Liver (tissue), 9 donors: ENCODE data around the gene RIIAD1. TPM values are rescaled to one million over a fixed set of nuclear protein-coding genes. Genes with fewer than 3 reads are reported as not detected.
A peak's percentile ranks its signal among the peaks of the same experiment; 100 is the strongest.
"Not testable (repeated sequence)": the region's sequence is repeated elsewhere in the genome, so short reads cannot be mapped to it uniquely, and the experiment has no call there.

Experiments used
- DNase-seq: peaks from one replicate; pipeline ENCODE4 v3.0.0-alpha.2; 2017; ENCODE audit warnings: low spot score
- H3K27ac ChIP-seq, 2 donors: one replicate each; pipeline ENCODE4 v1.7.0; 2013; ENCODE audit warnings: inconsistent platforms in 2 of 2, low read length in 2 of 2, control low read depth in 1 of 2, low read depth in 1 of 2, mild to moderate bottlenecking in 1 of 2
- H3K27me3 ChIP-seq, 4 donors: one replicate each; pipeline versions ENCODE4 v1.6.1 to v1.7.0; 2013; ENCODE audit warnings: low read length in 3 of 4, inconsistent platforms in 1 of 4, mild to moderate bottlenecking in 1 of 4, moderate library complexity in 1 of 4; ENCODE audit not compliant: control insufficient read depth in 4 of 4, insufficient read depth in 4 of 4
- H3K36me3 ChIP-seq, 4 donors: one replicate each; pipeline versions ENCODE4 v1.6.1 to v1.7.0; 2013; ENCODE audit warnings: low read length in 3 of 4, mild to moderate bottlenecking in 3 of 4, low read depth in 1 of 4, moderate library complexity in 1 of 4; ENCODE audit not compliant: control insufficient read depth in 4 of 4, insufficient read depth in 3 of 4
- H3K4me1 ChIP-seq, 4 donors: one replicate each; pipeline versions ENCODE4 v1.6.1 to v1.7.0; 2013; ENCODE audit warnings: low read length in 3 of 4, mild to moderate bottlenecking in 3 of 4, moderate library complexity in 1 of 4; ENCODE audit not compliant: control insufficient read depth in 4 of 4, insufficient read depth in 4 of 4
- H3K4me3 ChIP-seq, 3 donors: one replicate each; pipeline versions ENCODE4 v1.6.1 to v1.7.0; 2013; ENCODE audit warnings: low read length in 3 of 3, control low read depth in 1 of 3, low read depth in 1 of 3, mild to moderate bottlenecking in 1 of 3
- H3K9ac ChIP-seq, 2 donors: one replicate each; pipeline ENCODE4 v1.7.0; 2013; ENCODE audit warnings: low read length in 2 of 2, mild to moderate bottlenecking in 2 of 2, moderate library complexity in 2 of 2, control low read depth in 1 of 2, low read depth in 1 of 2
- H3K9me3 ChIP-seq, 4 donors: one replicate each; pipeline versions ENCODE4 v1.6.1 to v1.7.0; 2013; ENCODE audit warnings: low read length in 3 of 4; ENCODE audit not compliant: control insufficient read depth in 4 of 4
- EGR1 ChIP-seq, 2 donors: IDR thresholded peaks; 2 replicates each; pipeline ENCODE4 v1.6.1; 2016 to 2018; ENCODE audit warnings: antibody characterized with exemption in 2 of 2, low read depth in 2 of 2
- FOXA1 ChIP-seq: IDR thresholded peaks from 2 replicates; pipeline ENCODE4 v1.6.1; 2016; ENCODE audit warnings: antibody characterized with exemption
- FOXA2 ChIP-seq: IDR thresholded peaks from 2 replicates; pipeline ENCODE4 v1.6.1; 2016; ENCODE audit warnings: antibody characterized with exemption
- GABPA ChIP-seq, 2 donors: IDR thresholded peaks in 1 of 2; conservative IDR thresholded peaks in 1 of 2; 2 replicates each; pipeline ENCODE4 v1.6.1; 2016; ENCODE audit warnings: antibody characterized with exemption in 2 of 2, mild to moderate bottlenecking in 1 of 2, moderate library complexity in 1 of 2
- HNF4A ChIP-seq, 2 donors: conservative IDR thresholded peaks; 2 replicates each; pipeline ENCODE4 v1.6.1; 2016; ENCODE audit warnings: antibody characterized with exemption in 2 of 2, mild to moderate bottlenecking in 2 of 2
- HNF4G ChIP-seq: IDR thresholded peaks from 2 replicates; pipeline ENCODE4 v1.6.1; 2016; ENCODE audit warnings: antibody characterized with exemption
- RAD21 ChIP-seq, 2 donors: IDR thresholded peaks; 2 replicates each; pipeline ENCODE4 v1.6.1; 2016; ENCODE audit warnings: antibody characterized with exemption in 2 of 2, mild to moderate bottlenecking in 2 of 2
- RXRA ChIP-seq, 2 donors: IDR thresholded peaks; 2 replicates each; pipeline ENCODE4 v1.6.1; 2017 to 2018; ENCODE audit warnings: antibody characterized with exemption in 2 of 2, mild to moderate bottlenecking in 1 of 2
- SP1 ChIP-seq: IDR thresholded peaks from 2 replicates; pipeline ENCODE4 v1.6.1; 2018; ENCODE audit warnings: antibody characterized with exemption, mild to moderate bottlenecking
- TAF1 ChIP-seq: conservative IDR thresholded peaks from 2 replicates; pipeline ENCODE4 v1.6.1; 2016; ENCODE audit warnings: antibody characterized with exemption, mild to moderate bottlenecking
- YY1 ChIP-seq: IDR thresholded peaks from 2 replicates; pipeline ENCODE4 v1.6.1; 2016; ENCODE audit warnings: antibody characterized with exemption, mild to moderate bottlenecking
- ZBTB33 ChIP-seq: IDR thresholded peaks from 2 replicates; pipeline ENCODE4 v1.6.1; 2016; ENCODE audit warnings: antibody characterized with exemption
- WGBS: extraction: QIAGEN DNeasy Blood & Tissue Kit; methylation state at CpG from one replicate; pipeline ENCODE4 v1.1.7; 2013; 5-methylcytosine and 5-hydroxymethylcytosine counted together
- polyA plus RNA-seq, 2 donors: library from polyadenylated mRNA; stranded (reverse) in 1 of 2; unstranded in 1 of 2; fragments of 200-250 nt in 1 of 2; fragments of >200 nt in 1 of 2; fragmentation: Nextera tagmentation in 1 of 2; extraction: Ambion mirVana in 1 of 2; gene quantifications; one replicate each; pipeline versions ENCODE4 v1.2.1 to v1.2.3, GENCODE V29; 2013 to 2015
- total RNA-seq, 2 donors: library from RNA; depleted of rRNA; stranded (reverse); fragments of >200 nt; gene quantifications; one replicate each; pipeline ENCODE4 v1.2.3, GENCODE V29; 2014
- TF ChIP-seq, protein P1 (sequence below): IDR thresholded peaks from 2 replicates; pipeline ENCODE4 v1.6.1; 2016; ENCODE audit warnings: antibody characterized with exemption
- TF ChIP-seq, protein P2 (sequence below): IDR thresholded peaks from 2 replicates; pipeline ENCODE4 v1.6.1; 2016; ENCODE audit warnings: antibody characterized with exemption, mild to moderate bottlenecking
- TF ChIP-seq, protein P3 (sequence below): IDR thresholded peaks from 2 replicates; pipeline ENCODE4 v1.6.1; 2016; ENCODE audit warnings: antibody characterized with exemption
- donor health status: healthy.
- donor health status: healthy.
- donor health status: healthy.
- donor health status: healthy.
- donor health status: healthy.

Gene RIIAD1
- total and polyA plus RNA-seq, 4 donors, result not detected

DNA sequence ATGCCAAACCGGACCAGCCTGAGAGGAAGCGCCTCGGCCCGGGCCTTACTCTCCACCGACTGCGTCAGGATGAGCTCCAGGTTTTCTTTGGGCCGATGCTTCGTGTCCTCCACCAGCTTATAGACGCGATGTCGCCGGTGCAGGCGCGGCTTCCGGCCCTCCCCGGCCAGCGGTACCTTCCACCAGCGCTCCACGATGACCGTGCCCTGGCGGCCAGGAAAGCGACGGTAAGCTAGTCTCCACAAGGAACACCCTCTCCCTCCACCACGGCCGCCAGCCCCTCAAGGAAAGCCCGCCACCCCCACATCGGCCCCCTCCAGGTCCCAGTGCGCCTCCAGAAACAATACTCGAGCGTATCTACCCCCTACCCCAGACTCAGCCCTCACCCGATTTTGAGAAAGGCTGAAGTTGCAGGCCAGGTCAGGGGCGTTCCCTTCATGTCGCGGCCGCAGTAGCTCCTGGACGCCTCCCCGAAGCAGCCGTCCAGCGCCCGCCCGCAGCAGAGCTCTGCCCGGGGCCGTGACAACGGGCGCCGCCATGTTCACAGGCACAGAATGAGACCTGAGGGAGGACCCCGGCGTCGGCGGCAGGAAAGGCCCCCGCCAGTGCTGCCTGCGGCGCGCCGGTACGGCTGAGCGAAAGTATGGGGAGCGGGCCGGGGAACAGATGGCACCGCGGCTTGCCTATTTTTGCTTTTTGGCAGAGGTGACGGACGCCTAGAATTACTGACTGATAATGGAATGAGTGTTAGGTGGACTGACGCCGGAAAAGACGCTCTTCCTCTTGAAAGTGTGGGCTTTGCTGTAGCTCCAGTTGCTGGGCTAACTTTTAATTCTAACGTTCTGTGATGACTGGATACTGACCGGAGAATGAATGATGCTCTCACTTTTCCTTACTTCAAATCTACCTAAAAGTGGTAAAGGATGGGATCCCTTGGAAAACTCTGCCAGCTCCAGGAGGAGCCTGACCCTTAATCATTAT lies 41.9 kb downstream of the RIIAD1 start, which contains the start of gene MRPL9:
Gene MRPL9 (minus strand): TSS at position 556 of the 981 bp plus-strand sequence. CDS start 17 bp downstream, at position 539.
- under 1% methylated on average over 68 of the region's 68 CpGs for WGBS
- TF ChIP-seq SP1, result peak; percentile 32
- TF ChIP-seq RAD21 (IDR thresholded peaks at IDR 0.05), result peak in 1 of 2 donors; percentile 62
- peak; percentile 8 for TF ChIP-seq FOXA2
- TF ChIP-seq EGR1 (IDR thresholded peaks at IDR 0.05; ENCODE audit: low read depth in 2 of 2), result no peak
- TF ChIP-seq ZBTB33, result peak; percentile 61
- TF ChIP-seq TAF1, result peak; percentile 46
- TF ChIP-seq YY1, result peak; percentile 98
- peak in 1 of 2 donors; percentile 64 for TF ChIP-seq GABPA (IDR thresholded peaks at IDR 0.05 in 1 of 2, conservative IDR thresholded peaks at IDR 0.05 in 1 of 2)
- TF ChIP-seq HNF4A (conservative IDR thresholded peaks at IDR 0.05), result no peak
- TF ChIP-seq, protein P1, sequence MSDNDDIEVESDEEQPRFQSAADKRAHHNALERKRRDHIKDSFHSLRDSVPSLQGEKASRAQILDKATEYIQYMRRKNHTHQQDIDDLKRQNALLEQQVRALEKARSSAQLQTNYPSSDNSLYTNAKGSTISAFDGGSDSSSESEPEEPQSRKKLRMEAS, result peak; percentile 32
- TF ChIP-seq, protein P2, sequence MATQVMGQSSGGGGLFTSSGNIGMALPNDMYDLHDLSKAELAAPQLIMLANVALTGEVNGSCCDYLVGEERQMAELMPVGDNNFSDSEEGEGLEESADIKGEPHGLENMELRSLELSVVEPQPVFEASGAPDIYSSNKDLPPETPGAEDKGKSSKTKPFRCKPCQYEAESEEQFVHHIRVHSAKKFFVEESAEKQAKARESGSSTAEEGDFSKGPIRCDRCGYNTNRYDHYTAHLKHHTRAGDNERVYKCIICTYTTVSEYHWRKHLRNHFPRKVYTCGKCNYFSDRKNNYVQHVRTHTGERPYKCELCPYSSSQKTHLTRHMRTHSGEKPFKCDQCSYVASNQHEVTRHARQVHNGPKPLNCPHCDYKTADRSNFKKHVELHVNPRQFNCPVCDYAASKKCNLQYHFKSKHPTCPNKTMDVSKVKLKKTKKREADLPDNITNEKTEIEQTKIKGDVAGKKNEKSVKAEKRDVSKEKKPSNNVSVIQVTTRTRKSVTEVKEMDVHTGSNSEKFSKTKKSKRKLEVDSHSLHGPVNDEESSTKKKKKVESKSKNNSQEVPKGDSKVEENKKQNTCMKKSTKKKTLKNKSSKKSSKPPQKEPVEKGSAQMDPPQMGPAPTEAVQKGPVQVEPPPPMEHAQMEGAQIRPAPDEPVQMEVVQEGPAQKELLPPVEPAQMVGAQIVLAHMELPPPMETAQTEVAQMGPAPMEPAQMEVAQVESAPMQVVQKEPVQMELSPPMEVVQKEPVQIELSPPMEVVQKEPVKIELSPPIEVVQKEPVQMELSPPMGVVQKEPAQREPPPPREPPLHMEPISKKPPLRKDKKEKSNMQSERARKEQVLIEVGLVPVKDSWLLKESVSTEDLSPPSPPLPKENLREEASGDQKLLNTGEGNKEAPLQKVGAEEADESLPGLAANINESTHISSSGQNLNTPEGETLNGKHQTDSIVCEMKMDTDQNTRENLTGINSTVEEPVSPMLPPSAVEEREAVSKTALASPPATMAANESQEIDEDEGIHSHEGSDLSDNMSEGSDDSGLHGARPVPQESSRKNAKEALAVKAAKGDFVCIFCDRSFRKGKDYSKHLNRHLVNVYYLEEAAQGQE, result peak; percentile 48
- TF ChIP-seq RXRA (IDR thresholded peaks at IDR 0.05), result no peak

DNA sequence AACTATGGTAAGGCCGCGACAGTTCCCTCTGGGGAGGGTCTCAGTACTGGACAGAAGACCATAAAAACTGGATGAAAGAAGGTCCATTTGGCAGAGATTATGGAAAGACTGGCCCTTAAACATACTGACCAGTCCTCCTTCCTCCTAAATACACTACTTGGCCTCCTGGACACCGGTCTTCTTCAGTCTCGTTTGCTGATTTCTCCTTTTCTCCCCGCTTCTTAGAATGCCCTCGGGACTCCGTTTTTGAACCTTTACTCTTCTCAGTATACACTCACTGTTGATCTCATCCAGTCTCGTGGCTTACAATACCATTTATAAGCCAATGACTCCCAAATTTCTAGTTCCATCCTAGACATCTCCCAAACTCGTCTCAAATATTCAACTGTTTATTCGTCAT lies 42.7 kb downstream of the RIIAD1 start:
- Histone ChIP-seq H3K9me3 (no peaks in the 10 kb centered on the region), H3K36me3 (peaks cover 9 to 29% (median 24%) of the 10 kb centered on the region in 4 donors), H3K27ac (peak overlapping the region; percentile 78 to 79), H3K27me3 (no peaks in the 10 kb centered on the region), H3K4me1 (peaks cover 3 to 16% (median 13%) of the 10 kb centered on the region in 4 donors), H3K4me3 (peak overlapping the region; percentile 75 to 94 (median 87)), H3K9ac (peak overlapping the region; percentile 31 to 71)
- TF ChIP-seq FOXA2 (no peak), HNF4G (no peak), SP1 (no peak), EGR1 (IDR thresholded peaks at IDR 0.05; ENCODE audit: low read depth in 2 of 2) (no peak), FOXA1 (no peak), RAD21 (IDR thresholded peaks at IDR 0.05) (no peak), RXRA (IDR thresholded peaks at IDR 0.05) (no peak)
- TF ChIP-seq, protein P3, sequence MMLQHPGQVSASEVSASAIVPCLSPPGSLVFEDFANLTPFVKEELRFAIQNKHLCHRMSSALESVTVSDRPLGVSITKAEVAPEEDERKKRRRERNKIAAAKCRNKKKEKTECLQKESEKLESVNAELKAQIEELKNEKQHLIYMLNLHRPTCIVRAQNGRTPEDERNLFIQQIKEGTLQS, result no peak
- TF ChIP-seq, protein P2, result no peak
- DNase-seq, result no peak
- WGBS, result 60% methylated on average over 10 of the region's 10 CpGs

More for the DNA sequence above, 41.9 kb downstream of the RIIAD1 start, which contains the start of gene MRPL9:
- H3K4me1 ChIP-seq, result peaks cover 3 to 16% (median 13%) of the 10 kb centered on the region in 4 donors
- no peaks in the 10 kb centered on the region for H3K9me3 ChIP-seq
- peak within 1 kb of the TSS; percentile 75 to 94 (median 87) for H3K4me3 ChIP-seq
- peak; percentile 85 for DNase-seq
- H3K27ac ChIP-seq, result peak within 1 kb of the TSS; percentile 78 to 79
- no peaks in the 10 kb centered on the region for H3K27me3 ChIP-seq
- H3K9ac ChIP-seq, result peak within 1 kb of the TSS; percentile 31 to 71
- H3K36me3 ChIP-seq, result peaks cover 10 to 33% (median 26%) of the 10 kb centered on the region in 4 donors

DNA sequence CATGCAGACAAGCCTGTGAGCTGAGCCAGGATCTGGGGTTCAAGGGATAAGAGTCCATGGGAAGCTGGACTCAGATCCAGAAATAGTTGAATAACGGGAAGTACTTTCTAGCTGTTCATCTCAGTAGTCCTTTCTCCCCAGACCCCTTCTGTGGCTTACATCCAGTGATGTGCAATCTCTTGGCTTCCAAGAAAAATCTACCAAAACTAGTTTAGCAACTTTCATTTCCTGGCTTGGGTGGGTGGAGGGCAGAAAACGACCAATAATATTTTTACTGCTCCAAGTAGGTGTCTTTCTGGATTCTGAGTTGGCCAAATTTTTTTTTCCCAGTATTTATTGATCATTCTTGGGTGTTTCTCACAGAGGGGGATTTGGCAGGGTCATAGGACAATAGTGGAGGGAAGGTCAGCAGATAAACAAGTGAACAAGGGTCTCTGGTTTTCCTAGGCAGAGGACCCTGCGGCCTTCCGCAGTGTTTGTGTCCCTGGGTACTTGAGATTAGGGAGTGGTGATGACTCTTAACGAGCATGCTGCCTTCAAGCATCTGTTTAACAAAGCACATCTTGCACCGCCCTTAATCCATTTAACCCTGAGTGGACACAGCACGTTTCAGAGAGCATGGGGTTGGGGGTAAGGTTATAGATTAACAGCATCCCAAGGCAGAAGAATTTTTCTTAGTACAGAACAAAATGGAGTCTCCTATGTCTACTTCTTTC lies 47.2 kb downstream of the RIIAD1 start:
- not testable (repeated sequence) for DNase-seq, H3K27ac ChIP-seq, H3K9ac ChIP-seq, H3K27me3 ChIP-seq, H3K9me3 ChIP-seq, H3K4me1 ChIP-seq, H3K4me3 ChIP-seq, H3K36me3 ChIP-seq
- WGBS, result 47% methylated on average over 2 of the region's 7 CpGs
